K562 (cell line): ENCODE results near the gene GLI1. TPM values are rescaled to one million over a fixed set of nuclear protein-coding genes. Genes with fewer than 3 reads are reported as not detected.
A peak's percentile ranks its signal among the peaks of the same experiment; 100 is the strongest.

ENCODE experiments used
- ARID2 ChIP-seq: fragments of 450-650 bp; IDR thresholded peaks from 2 replicates; pipeline ENCODE4 v1.6.1; 2017; ENCODE audit warnings: antibody characterized with exemption, mild to moderate bottlenecking
- CTBP1 ChIP-seq: fragments of 450-650 bp; IDR thresholded peaks from 2 replicates; pipeline ENCODE4 v1.6.1; 2016; ENCODE audit warnings: borderline replicate concordance
- HDAC1 ChIP-seq, 2 experiments: fragments of 450-650 bp; IDR thresholded peaks; 2 replicates each; pipeline ENCODE4 v1.6.1; 2016 to 2017; ENCODE audit warnings: inconsistent platforms in 1 of 2, mild to moderate bottlenecking in 1 of 2, moderate library complexity in 1 of 2
- MTA2 ChIP-seq: fragments of 450-650 bp; IDR thresholded peaks from 2 replicates; pipeline ENCODE4 v1.6.1; 2016; ENCODE audit warnings: low read depth
- MYBL2 ChIP-seq, 2 experiments: fragments of 450-650 bp in 1 of 2; sonication (generic) in 1 of 2; formaldehyde crosslinking in 1 of 2; IDR thresholded peaks; 2 replicates each; pipeline versions ENCODE4 v1.6.1 to v1.8.1; 2017 to 2022; ENCODE audit warnings: borderline replicate concordance in 1 of 2, inconsistent platforms in 1 of 2, low read depth in 1 of 2, mild to moderate bottlenecking in 1 of 2, missing genetic modification reagents in 1 of 2, moderate library complexity in 1 of 2
- RHOXF2B ChIP-seq: fragments of 250-450 bp; sonication (Bioruptor Pico); conservative IDR thresholded peaks from 2 replicates; pipeline ENCODE4 v1.5.1; 2021
- SAP30 ChIP-seq: fragments of 200-600 bp; sonication (generic); IDR thresholded peaks from 2 replicates; pipeline ENCODE4 v1.6.1; 2012; ENCODE audit warnings: borderline replicate concordance, low read depth, mild to moderate bottlenecking, moderate library complexity, low read length, control low read depth, inconsistent platforms; ENCODE audit not compliant: insufficient read depth, poor library complexity, severe bottlenecking
- ZFP1 ChIP-seq: fragments of 450-650 bp; formaldehyde crosslinking; IDR thresholded peaks from 2 replicates; pipeline ENCODE4 v1.4.0; 2020; ENCODE audit warnings: mild to moderate bottlenecking, mixed read lengths
- ZFX ChIP-seq: sonication (generic); formaldehyde crosslinking; IDR thresholded peaks from 2 replicates; pipeline ENCODE4 v1.8.0; 2022; ENCODE audit warnings: mild to moderate bottlenecking, missing genetic modification reagents, moderate library complexity
- ZNF23 ChIP-seq: fragments of 250-450 bp; sonication (Bioruptor Pico); IDR thresholded peaks from 2 replicates; pipeline ENCODE4 v1.4.0; 2020; ENCODE audit warnings: mild to moderate bottlenecking
- ZNF253 ChIP-seq: fragments of 250-450 bp; sonication (Bioruptor Pico); conservative IDR thresholded peaks from 2 replicates; pipeline ENCODE4 v1.6.1; 2021; ENCODE audit warnings: mild to moderate bottlenecking
- polyA plus RNA-seq, 8 experiments: library from polyadenylated mRNA; depleted of rRNA in 4 of 8; stranded (reverse) in 5 of 8; unstranded in 3 of 8; fragments of >200 nt; fragmentation: Nextera tagmentation in 2 of 8; fragmentation: Illumina TruSeq in 1 of 8; extraction: Ambion mirVana in 2 of 8; extraction: Trizol in 1 of 8; gene quantifications; 2 replicates each; pipeline versions ENCODE4 v1.2.1 to v1.2.3, GENCODE V29; 2011 to 2014; ENCODE audit warnings: inconsistent platforms in 1 of 8, missing spikeins in 1 of 8
- total RNA-seq, 7 experiments: library from RNA; depleted of rRNA in 6 of 7; stranded (reverse); fragments of >200 nt in 6 of 7; fragmentation: Illumina TruSeq in 2 of 7; extraction: Trizol in 2 of 7; gene quantifications; 2 replicates each; pipeline versions ENCODE4 v1.2.1 to v1.2.3, GENCODE V29; 2011 to 2021; ENCODE audit warnings: low replicate concordance in 1 of 7
- TF ChIP-seq, protein P1 (sequence below): IDR thresholded peaks from 2 replicates; pipeline ENCODE4 v1.6.1; 2011; ENCODE audit not compliant: insufficient read length; ENCODE audit errors: extremely low read depth
- TF ChIP-seq, protein P2 (sequence below): fragments of 250-450 bp; sonication (Bioruptor Pico); IDR thresholded peaks from 2 replicates; pipeline ENCODE4 v1.4.0; 2020; ENCODE audit warnings: mild to moderate bottlenecking
- TF ChIP-seq, protein P3 (sequence below), 2 experiments: fragments of 450-650 bp in 1 of 2; sonication (generic) in 1 of 2; formaldehyde crosslinking in 1 of 2; IDR thresholded peaks; 2 replicates each; pipeline versions ENCODE4 v1.7.1 to v1.9.0; 2016 to 2022; ENCODE audit warnings: inconsistent platforms in 1 of 2, mild to moderate bottlenecking in 1 of 2, missing genetic modification reagents in 1 of 2

GLI1 gene
- total and polyA plus RNA-seq, 9 of the 15 experiments (the other 6 are each of a cell fraction or from before 2014, with no cell fraction given), result 0.24 to 3.7 (median 0.61) TPM

DNA sequence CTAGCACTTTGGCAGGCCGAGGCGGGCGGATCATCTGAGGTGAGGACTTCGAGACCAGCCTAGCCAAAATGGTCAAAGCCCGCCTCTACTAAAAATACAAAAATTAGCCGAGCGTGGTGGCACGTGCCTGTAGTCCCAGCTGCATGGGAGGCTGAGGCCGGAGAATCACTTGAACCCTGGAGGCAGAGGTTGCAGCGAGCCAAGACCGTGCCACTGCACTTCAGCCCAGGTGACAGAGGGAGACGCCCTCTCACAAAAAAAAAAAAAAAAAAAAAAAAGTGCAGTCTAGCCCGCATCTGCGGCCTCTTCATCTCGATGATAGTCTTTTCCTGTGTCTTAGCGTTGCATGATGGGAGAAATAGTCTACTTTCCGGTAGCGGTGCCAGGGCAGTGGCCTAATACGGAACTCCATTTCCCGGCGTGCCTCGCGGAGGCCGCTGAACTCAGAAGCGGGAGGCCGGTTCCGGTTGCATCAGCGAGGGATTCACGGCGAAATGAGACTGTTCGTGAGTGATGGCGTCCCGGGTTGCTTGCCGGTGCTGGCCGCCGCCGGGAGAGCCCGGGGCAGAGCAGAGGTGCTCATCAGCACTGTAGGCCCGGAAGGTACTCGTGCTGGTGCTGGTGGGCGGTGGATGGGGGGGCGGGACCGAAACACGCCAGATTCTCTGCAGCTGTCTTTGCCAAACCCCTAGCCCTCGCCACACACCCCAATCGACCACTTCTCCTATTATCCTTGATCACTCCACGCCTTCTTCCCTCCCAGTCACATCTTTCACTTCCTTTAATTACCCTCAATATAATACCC lies 28.2 kb downstream of the GLI1 start, which contains the start of gene MARS1 (continued):
- TF ChIP-seq CTBP1, result 0 out of 2 replicates have a peak, but pooled peaks have one; percentile 31
- no peak for TF ChIP-seq RHOXF2B (CRISPR knock-in tag)
- no peak for TF ChIP-seq ZNF23 (CRISPR knock-in tag)
- TF ChIP-seq ZNF253 (CRISPR knock-in tag), result no peak
- peak; percentile 75 for TF ChIP-seq ZFX (CRISPR knock-in tag)
- TF ChIP-seq MYBL2 (IDR thresholded peaks at IDR 0.05; ENCODE audit: low read depth), result no peak
- no peak for TF ChIP-seq MYBL2 (CRISPR knock-in tag; IDR thresholded peaks at IDR 0.05; ENCODE audit: borderline replicate concordance)
- TF ChIP-seq, protein P1, sequence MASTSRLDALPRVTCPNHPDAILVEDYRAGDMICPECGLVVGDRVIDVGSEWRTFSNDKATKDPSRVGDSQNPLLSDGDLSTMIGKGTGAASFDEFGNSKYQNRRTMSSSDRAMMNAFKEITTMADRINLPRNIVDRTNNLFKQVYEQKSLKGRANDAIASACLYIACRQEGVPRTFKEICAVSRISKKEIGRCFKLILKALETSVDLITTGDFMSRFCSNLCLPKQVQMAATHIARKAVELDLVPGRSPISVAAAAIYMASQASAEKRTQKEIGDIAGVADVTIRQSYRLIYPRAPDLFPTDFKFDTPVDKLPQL, result no peak
- TF ChIP-seq ARID2, result no peak
- TF ChIP-seq, protein P2, sequence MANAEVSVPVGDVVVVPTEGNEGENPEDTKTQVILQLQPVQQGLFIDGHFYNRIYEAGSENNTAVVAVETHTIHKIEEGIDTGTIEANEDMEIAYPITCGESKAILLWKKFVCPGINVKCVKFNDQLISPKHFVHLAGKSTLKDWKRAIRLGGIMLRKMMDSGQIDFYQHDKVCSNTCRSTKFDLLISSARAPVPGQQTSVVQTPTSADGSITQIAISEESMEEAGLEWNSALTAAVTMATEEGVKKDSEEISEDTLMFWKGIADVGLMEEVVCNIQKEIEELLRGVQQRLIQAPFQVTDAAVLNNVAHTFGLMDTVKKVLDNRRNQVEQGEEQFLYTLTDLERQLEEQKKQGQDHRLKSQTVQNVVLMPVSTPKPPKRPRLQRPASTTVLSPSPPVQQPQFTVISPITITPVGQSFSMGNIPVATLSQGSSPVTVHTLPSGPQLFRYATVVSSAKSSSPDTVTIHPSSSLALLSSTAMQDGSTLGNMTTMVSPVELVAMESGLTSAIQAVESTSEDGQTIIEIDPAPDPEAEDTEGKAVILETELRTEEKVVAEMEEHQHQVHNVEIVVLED (CRISPR knock-in tag), result peak; percentile 30; the same call in 1 of the 2 replicates
- peak in 1 of 2 experiments; percentile 86; a peak in 2 of 4 replicates for TF ChIP-seq HDAC1 (IDR thresholded peaks at IDR 0.05)
- TF ChIP-seq MTA2, result no peak
- peak; percentile 84 for TF ChIP-seq SAP30
- TF ChIP-seq, protein P3, sequence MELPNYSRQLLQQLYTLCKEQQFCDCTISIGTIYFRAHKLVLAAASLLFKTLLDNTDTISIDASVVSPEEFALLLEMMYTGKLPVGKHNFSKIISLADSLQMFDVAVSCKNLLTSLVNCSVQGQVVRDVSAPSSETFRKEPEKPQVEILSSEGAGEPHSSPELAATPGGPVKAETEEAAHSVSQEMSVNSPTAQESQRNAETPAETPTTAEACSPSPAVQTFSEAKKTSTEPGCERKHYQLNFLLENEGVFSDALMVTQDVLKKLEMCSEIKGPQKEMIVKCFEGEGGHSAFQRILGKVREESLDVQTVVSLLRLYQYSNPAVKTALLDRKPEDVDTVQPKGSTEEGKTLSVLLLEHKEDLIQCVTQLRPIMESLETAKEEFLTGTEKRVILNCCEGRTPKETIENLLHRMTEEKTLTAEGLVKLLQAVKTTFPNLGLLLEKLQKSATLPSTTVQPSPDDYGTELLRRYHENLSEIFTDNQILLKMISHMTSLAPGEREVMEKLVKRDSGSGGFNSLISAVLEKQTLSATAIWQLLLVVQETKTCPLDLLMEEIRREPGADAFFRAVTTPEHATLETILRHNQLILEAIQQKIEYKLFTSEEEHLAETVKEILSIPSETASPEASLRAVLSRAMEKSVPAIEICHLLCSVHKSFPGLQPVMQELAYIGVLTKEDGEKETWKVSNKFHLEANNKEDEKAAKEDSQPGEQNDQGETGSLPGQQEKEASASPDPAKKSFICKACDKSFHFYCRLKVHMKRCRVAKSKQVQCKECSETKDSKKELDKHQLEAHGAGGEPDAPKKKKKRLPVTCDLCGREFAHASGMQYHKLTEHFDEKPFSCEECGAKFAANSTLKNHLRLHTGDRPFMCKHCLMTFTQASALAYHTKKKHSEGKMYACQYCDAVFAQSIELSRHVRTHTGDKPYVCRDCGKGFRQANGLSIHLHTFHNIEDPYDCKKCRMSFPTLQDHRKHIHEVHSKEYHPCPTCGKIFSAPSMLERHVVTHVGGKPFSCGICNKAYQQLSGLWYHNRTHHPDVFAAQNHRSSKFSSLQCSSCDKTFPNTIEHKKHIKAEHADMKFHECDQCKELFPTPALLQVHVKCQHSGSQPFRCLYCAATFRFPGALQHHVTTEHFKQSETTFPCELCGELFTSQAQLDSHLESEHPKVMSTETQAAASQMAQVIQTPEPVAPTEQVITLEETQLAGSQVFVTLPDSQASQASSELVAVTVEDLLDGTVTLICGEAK (IDR thresholded peaks at IDR 0.05), result peak; percentile 97
- TF ChIP-seq, protein P3 (CRISPR knock-in tag; IDR thresholded peaks at IDR 0.05), result no peak
- TF ChIP-seq ZFP1 (CRISPR knock-in tag), result no peak
